ENCODE measurements around the gene CACNA1D.

The CACNA1D gene

GRCh38 chr3:53753518-53754183, 259.2 kb downstream of the CACNA1D start:
- peaks cover 15% of the 10 kb centered on the region for H3K4me1 ChIP-seq (ENCODE audit: insufficient read depth, low read length)
- H3K36me3 ChIP-seq (ENCODE audit: insufficient read depth, low read length) = no peaks in the 10 kb centered on the region
- no peaks in the 10 kb centered on the region for H3K9me3 ChIP-seq (ENCODE audit: control insufficient read depth, insufficient read depth, low read length)
- no peak overlapping the region for H3K9ac ChIP-seq (ENCODE audit: low read depth, low read length)

GRCh38 chr3:53754325-53754724, 259.9 kb downstream of the CACNA1D start:
- H3K9me3 ChIP-seq (ENCODE audit: control insufficient read depth, insufficient read depth, low read length) = no peaks in the 10 kb centered on the region
- no peak overlapping the region for H3K9ac ChIP-seq (ENCODE audit: low read depth, low read length)
- no peaks in the 10 kb centered on the region for H3K36me3 ChIP-seq (ENCODE audit: insufficient read depth, low read length)
- peaks cover 11% of the 10 kb centered on the region for H3K4me1 ChIP-seq (ENCODE audit: insufficient read depth, low read length)

- H3K9me3 ChIP-seq (ENCODE audit: control insufficient read depth, insufficient read depth, low read length) = no peaks in the 10 kb centered on the region
- H3K4me1 ChIP-seq (ENCODE audit: insufficient read depth, low read length) = peaks cover 2% of the 10 kb centered on the region; the same call in 1 of the 2 replicates
- no peaks in the 10 kb centered on the region for H3K36me3 ChIP-seq (ENCODE audit: insufficient read depth, low read length)
- no peak overlapping the region for H3K9ac ChIP-seq (ENCODE audit: low read depth, low read length)
Measured at GRCh38 chr3:53758846-53759245, 264.4 kb downstream of the CACNA1D start.

GRCh38 chr3:53763353-53763752, 268.9 kb downstream of the CACNA1D start:
- no peaks in the 10 kb centered on the region for H3K36me3 ChIP-seq (ENCODE audit: insufficient read depth, low read length)
- no peak overlapping the region for H3K9ac ChIP-seq (ENCODE audit: low read depth, low read length)
- H3K4me1 ChIP-seq (ENCODE audit: insufficient read depth, low read length) = no peaks in the 10 kb centered on the region
- H3K9me3 ChIP-seq (ENCODE audit: control insufficient read depth, insufficient read depth, low read length) = no peaks in the 10 kb centered on the region

GRCh38 chr3:53764026-53764775, 269.8 kb downstream of the CACNA1D start:
- Histone ChIP-seq H3K4me1 (ENCODE audit: insufficient read depth, low read length) (0 out of 2 replicates have a peak, but pooled peaks cover 5% of the 10 kb centered on the region), H3K9ac (ENCODE audit: low read depth, low read length) (no peak overlapping the region), H3K36me3 (ENCODE audit: insufficient read depth, low read length) (no peaks in the 10 kb centered on the region), H3K9me3 (ENCODE audit: control insufficient read depth, insufficient read depth, low read length) (no peaks in the 10 kb centered on the region)

GRCh38 chr3:53765753-53766152, 271.3 kb downstream of the CACNA1D start:
- Histone ChIP-seq H3K4me1 (ENCODE audit: insufficient read depth, low read length) (0 out of 2 replicates have a peak, but pooled peaks cover 5% of the 10 kb centered on the region), H3K36me3 (ENCODE audit: insufficient read depth, low read length) (no peaks in the 10 kb centered on the region), H3K9me3 (ENCODE audit: control insufficient read depth, insufficient read depth, low read length) (no peaks in the 10 kb centered on the region), H3K9ac (ENCODE audit: low read depth, low read length) (no peak overlapping the region)

GRCh38 chr3:53766706-53767105, 272.3 kb downstream of the CACNA1D start:
- Histone ChIP-seq H3K36me3 (ENCODE audit: insufficient read depth, low read length) (no peaks in the 10 kb centered on the region), H3K9ac (ENCODE audit: low read depth, low read length) (no peak overlapping the region), H3K9me3 (ENCODE audit: control insufficient read depth, insufficient read depth, low read length) (no peaks in the 10 kb centered on the region), H3K4me1 (ENCODE audit: insufficient read depth, low read length) (0 out of 2 replicates have a peak, but pooled peaks cover 5% of the 10 kb centered on the region)

- no peak overlapping the region for H3K9ac ChIP-seq (ENCODE audit: low read depth, low read length)
Measured at GRCh38 chr3:53768478-53769459, 274.4 kb downstream of the CACNA1D start.

GRCh38 chr3:53772562-53772961, 278.2 kb downstream of the CACNA1D start:
- H3K4me1 ChIP-seq (ENCODE audit: insufficient read depth, low read length) = 0 out of 2 replicates have a peak, but pooled peaks cover 5% of the 10 kb centered on the region
- H3K36me3 ChIP-seq (ENCODE audit: insufficient read depth, low read length) = no peaks in the 10 kb centered on the region
- no peak overlapping the region for H3K9ac ChIP-seq (ENCODE audit: low read depth, low read length)
- no peaks in the 10 kb centered on the region for H3K9me3 ChIP-seq (ENCODE audit: control insufficient read depth, insufficient read depth, low read length)

More at GRCh38 chr3:53768478-53769459, 274.4 kb downstream of the CACNA1D start:
- H3K4me1 ChIP-seq (ENCODE audit: insufficient read depth, low read length) = 0 out of 2 replicates have a peak, but pooled peaks cover 5% of the 10 kb centered on the region
- no peaks in the 10 kb centered on the region for H3K36me3 ChIP-seq (ENCODE audit: insufficient read depth, low read length)
- no peaks in the 10 kb centered on the region for H3K9me3 ChIP-seq (ENCODE audit: control insufficient read depth, insufficient read depth, low read length)

- no peak overlapping the region for H3K9ac ChIP-seq (ENCODE audit: low read depth, low read length)
Measured at GRCh38 chr3:53773021-53773436, 278.6 kb downstream of the CACNA1D start.

GRCh38 chr3:53773611-53774368, 279.4 kb downstream of the CACNA1D start:
- Histone ChIP-seq H3K9ac (ENCODE audit: low read depth, low read length) (no peak overlapping the region), H3K9me3 (ENCODE audit: control insufficient read depth, insufficient read depth, low read length) (no peaks in the 10 kb centered on the region), H3K36me3 (ENCODE audit: insufficient read depth, low read length) (no peaks in the 10 kb centered on the region), H3K4me1 (ENCODE audit: insufficient read depth, low read length) (0 out of 2 replicates have a peak, but pooled peaks cover 2% of the 10 kb centered on the region)

More at GRCh38 chr3:53773021-53773436, 278.6 kb downstream of the CACNA1D start:
- 0 out of 2 replicates have a peak, but pooled peaks cover 5% of the 10 kb centered on the region for H3K4me1 ChIP-seq (ENCODE audit: insufficient read depth, low read length)
- H3K9me3 ChIP-seq (ENCODE audit: control insufficient read depth, insufficient read depth, low read length) = no peaks in the 10 kb centered on the region
- H3K36me3 ChIP-seq (ENCODE audit: insufficient read depth, low read length) = no peaks in the 10 kb centered on the region

GRCh38 chr3:53774414-53774813, 280.0 kb downstream of the CACNA1D start:
- no peaks in the 10 kb centered on the region for H3K4me1 ChIP-seq (ENCODE audit: insufficient read depth, low read length)
- H3K36me3 ChIP-seq (ENCODE audit: insufficient read depth, low read length) = no peaks in the 10 kb centered on the region
- no peaks in the 10 kb centered on the region for H3K9me3 ChIP-seq (ENCODE audit: control insufficient read depth, insufficient read depth, low read length)
- no peak overlapping the region for H3K9ac ChIP-seq (ENCODE audit: low read depth, low read length)

- Histone ChIP-seq H3K36me3 (ENCODE audit: insufficient read depth, low read length) (no peaks in the 10 kb centered on the region), H3K9me3 (ENCODE audit: control insufficient read depth, insufficient read depth, low read length) (no peaks in the 10 kb centered on the region), H3K4me1 (ENCODE audit: insufficient read depth, low read length) (no peaks in the 10 kb centered on the region), H3K9ac (ENCODE audit: low read depth, low read length) (no peak overlapping the region)
Measured at GRCh38 chr3:53775018-53775417, 280.6 kb downstream of the CACNA1D start.

All from ES-I3 (cell line).